ENCODE results near the gene ARHGEF11.

The ARHGEF11 gene

GRCh38 chr1:156944268-156944667 lies 101.3 kb downstream of the ARHGEF11 start:
- Mint-ChIP-seq H3K4me1 (ENCODE audit: low read depth) (no peaks in the 10 kb centered on the region), H3K27ac (no peak overlapping the region), H3K36me3 (ENCODE audit: low read depth) (peaks cover 7% of the 10 kb centered on the region), H3K9me3 (no peaks in the 10 kb centered on the region), H3K4me3 (no peak overlapping the region), H3K27me3 (no peaks in the 10 kb centered on the region)

- Mint-ChIP-seq H3K4me1 (ENCODE audit: low read depth) (no peaks in the 10 kb centered on the region), H3K27me3 (no peaks in the 10 kb centered on the region), H3K27ac (no peak overlapping the region), H3K36me3 (ENCODE audit: low read depth) (peaks cover 7% of the 10 kb centered on the region), H3K9me3 (no peaks in the 10 kb centered on the region), H3K4me3 (no peak overlapping the region)
These were observed 101.8 kb downstream of the ARHGEF11 start for GRCh38 chr1:156943756-156944155.

- Mint-ChIP-seq H3K36me3 (ENCODE audit: low read depth) (peaks cover 7% of the 10 kb centered on the region), H3K9me3 (no peaks in the 10 kb centered on the region), H3K4me1 (ENCODE audit: low read depth) (no peaks in the 10 kb centered on the region), H3K27ac (no peak overlapping the region), H3K27me3 (no peaks in the 10 kb centered on the region), H3K4me3 (no peak overlapping the region)
These were observed 103.0 kb downstream of the ARHGEF11 start for GRCh38 chr1:156942576-156942975.

GRCh38 chr1:156942176-156942575 lies 103.4 kb downstream of the ARHGEF11 start:
- no peaks in the 10 kb centered on the region for H3K9me3 Mint-ChIP-seq
- H3K4me3 Mint-ChIP-seq: no peak overlapping the region
- H3K4me1 Mint-ChIP-seq (ENCODE audit: low read depth): no peaks in the 10 kb centered on the region
- H3K27me3 Mint-ChIP-seq: no peaks in the 10 kb centered on the region
- H3K27ac Mint-ChIP-seq: no peak overlapping the region
- peaks cover 7% of the 10 kb centered on the region for H3K36me3 Mint-ChIP-seq (ENCODE audit: low read depth)

GRCh38 chr1:156941675-156942074 lies 103.9 kb downstream of the ARHGEF11 start:
- H3K27ac Mint-ChIP-seq: no peak overlapping the region
- H3K4me3 Mint-ChIP-seq: no peak overlapping the region
- no peaks in the 10 kb centered on the region for H3K9me3 Mint-ChIP-seq
- H3K36me3 Mint-ChIP-seq (ENCODE audit: low read depth): peaks cover 7% of the 10 kb centered on the region
- no peaks in the 10 kb centered on the region for H3K27me3 Mint-ChIP-seq
- no peaks in the 10 kb centered on the region for H3K4me1 Mint-ChIP-seq (ENCODE audit: low read depth)

GRCh38 chr1:156939786-156940334 lies 105.7 kb downstream of the ARHGEF11 start:
- Mint-ChIP-seq H3K9me3 (no peaks in the 10 kb centered on the region), H3K4me3 (no peak overlapping the region), H3K27me3 (no peaks in the 10 kb centered on the region)

GRCh38 chr1:156938813-156939212 lies 106.7 kb downstream of the ARHGEF11 start:
- Mint-ChIP-seq H3K9me3 (no peaks in the 10 kb centered on the region), H3K27ac (no peak overlapping the region), H3K4me3 (no peak overlapping the region), H3K4me1 (ENCODE audit: low read depth) (no peaks in the 10 kb centered on the region), H3K36me3 (ENCODE audit: low read depth) (no peaks in the 10 kb centered on the region), H3K27me3 (no peaks in the 10 kb centered on the region)

More at GRCh38 chr1:156939786-156940334, 105.7 kb downstream of the ARHGEF11 start:
- Mint-ChIP-seq H3K36me3 (ENCODE audit: low read depth) (no peaks in the 10 kb centered on the region), H3K27ac (no peak overlapping the region), H3K4me1 (ENCODE audit: low read depth) (no peaks in the 10 kb centered on the region)

GRCh38 chr1:156937883-156938282 lies 107.7 kb downstream of the ARHGEF11 start:
- H3K9me3 Mint-ChIP-seq: no peaks in the 10 kb centered on the region
- H3K27me3 Mint-ChIP-seq: peaks cover 3% of the 10 kb centered on the region
- H3K4me3 Mint-ChIP-seq: no peak overlapping the region
- H3K4me1 Mint-ChIP-seq (ENCODE audit: low read depth): no peaks in the 10 kb centered on the region
- no peak overlapping the region for H3K27ac Mint-ChIP-seq
- H3K36me3 Mint-ChIP-seq (ENCODE audit: low read depth): no peaks in the 10 kb centered on the region

GRCh38 chr1:156936721-156937220 lies 108.8 kb downstream of the ARHGEF11 start:
- Mint-ChIP-seq H3K27ac (no peak overlapping the region), H3K27me3 (peaks cover 8% of the 10 kb centered on the region), H3K36me3 (ENCODE audit: low read depth) (no peaks in the 10 kb centered on the region), H3K4me3 (no peak overlapping the region), H3K4me1 (ENCODE audit: low read depth) (no peaks in the 10 kb centered on the region), H3K9me3 (no peaks in the 10 kb centered on the region)

GRCh38 chr1:156936191-156936590 lies 109.4 kb downstream of the ARHGEF11 start:
- no peaks in the 10 kb centered on the region for H3K9me3 Mint-ChIP-seq
- no peaks in the 10 kb centered on the region for H3K4me1 Mint-ChIP-seq (ENCODE audit: low read depth)
- H3K27me3 Mint-ChIP-seq: peaks cover 13% of the 10 kb centered on the region
- no peaks in the 10 kb centered on the region for H3K36me3 Mint-ChIP-seq (ENCODE audit: low read depth)
- no peak overlapping the region for H3K27ac Mint-ChIP-seq
- no peak overlapping the region for H3K4me3 Mint-ChIP-seq

- Mint-ChIP-seq H3K9me3 (no peaks in the 10 kb centered on the region), H3K4me3 (no peak overlapping the region), H3K27ac (no peak overlapping the region), H3K27me3 (peaks cover 19% of the 10 kb centered on the region), H3K36me3 (ENCODE audit: low read depth) (no peaks in the 10 kb centered on the region), H3K4me1 (ENCODE audit: low read depth) (no peaks in the 10 kb centered on the region)
These were observed 109.9 kb downstream of the ARHGEF11 start for GRCh38 chr1:156935505-156936128.

- Mint-ChIP-seq H3K4me3 (no peak overlapping the region), H3K9me3 (no peaks in the 10 kb centered on the region), H3K27ac (no peak overlapping the region), H3K27me3 (peaks cover 39% of the 10 kb centered on the region), H3K36me3 (ENCODE audit: low read depth) (no peaks in the 10 kb centered on the region), H3K4me1 (ENCODE audit: low read depth) (peaks cover under 1% of the 10 kb centered on the region)
These were observed 112.4 kb downstream of the ARHGEF11 start for GRCh38 chr1:156933136-156933535.

GRCh38 chr1:156931974-156932710 lies 113.4 kb downstream of the ARHGEF11 start:
- no peak overlapping the region for H3K27ac Mint-ChIP-seq
- no peaks in the 10 kb centered on the region for H3K36me3 Mint-ChIP-seq (ENCODE audit: low read depth)
- no peaks in the 10 kb centered on the region for H3K9me3 Mint-ChIP-seq
- H3K4me1 Mint-ChIP-seq (ENCODE audit: low read depth): peaks cover 8% of the 10 kb centered on the region
- no peak overlapping the region for H3K4me3 Mint-ChIP-seq
- H3K27me3 Mint-ChIP-seq: peaks cover 47% of the 10 kb centered on the region

- no peak overlapping the region for H3K27ac Mint-ChIP-seq
- no peak overlapping the region for H3K4me3 Mint-ChIP-seq
- peaks cover 16% of the 10 kb centered on the region for H3K4me1 Mint-ChIP-seq (ENCODE audit: low read depth)
- H3K9me3 Mint-ChIP-seq: no peaks in the 10 kb centered on the region
- H3K36me3 Mint-ChIP-seq (ENCODE audit: low read depth): no peaks in the 10 kb centered on the region
- peaks cover 53% of the 10 kb centered on the region for H3K27me3 Mint-ChIP-seq
These were observed 114.2 kb downstream of the ARHGEF11 start for GRCh38 chr1:156931211-156931952.

- Mint-ChIP-seq H3K27me3 (peaks cover 61% of the 10 kb centered on the region), H3K4me3 (no peak overlapping the region), H3K36me3 (ENCODE audit: low read depth) (no peaks in the 10 kb centered on the region), H3K27ac (no peak overlapping the region), H3K9me3 (no peaks in the 10 kb centered on the region), H3K4me1 (ENCODE audit: low read depth) (peaks cover 25% of the 10 kb centered on the region)
These were observed 115.1 kb downstream of the ARHGEF11 start for GRCh38 chr1:156930483-156930882.
